ENCODE results near the gene GCGR. TPM values are rescaled to one million over a fixed set of nuclear protein-coding genes. Genes with fewer than 3 reads are reported as not detected.
"Not testable (repeated sequence)": the region's sequence is repeated elsewhere in the genome, so short reads cannot be mapped to it uniquely, and the experiment has no call there.

GCGR gene
- total and polyA plus RNA-seq, 10 of the 15 experiments (the other 5 are each of a cell fraction or from before 2014, with no cell fraction given): not detected

DNA sequence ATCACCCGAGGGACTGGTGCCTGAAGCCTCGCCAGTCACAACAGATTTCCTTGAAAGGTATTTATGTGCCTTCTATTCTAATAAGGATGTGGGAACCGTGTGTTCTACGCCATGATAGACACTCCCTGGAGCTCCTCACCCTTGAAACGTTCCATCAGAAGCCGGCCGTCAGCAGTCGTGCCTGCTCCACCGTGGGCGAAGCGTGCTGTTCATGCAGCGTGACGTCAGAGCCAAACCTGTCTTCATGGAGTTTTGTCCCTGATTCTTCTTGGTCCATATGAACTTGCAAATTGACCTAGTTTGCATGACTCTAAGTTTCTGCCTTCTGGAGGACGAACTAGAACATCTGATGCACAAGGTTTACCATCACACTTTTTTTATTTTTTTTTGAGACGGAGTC is 35.4 kb downstream of the GCGR start:
- ChIA-PET CTCF (no interaction called here), POLR2A (no interaction called here), SMC1A (ENCODE audit: uncharacterized antibody, unreplicated experiment) (interaction anchor here (0.6 kb wide), 1 partner anchor 44 kb away, joined by 3 read pairs; no protein-coding TSS in a partner anchor), RAD21 (ENCODE audit: unreplicated experiment) (no interaction called here)
- BruUV-seq (replicated peaks): no TSS peak
- Histone ChIP-seq H3K27ac (ENCODE audit: control insufficient read depth, insufficient read depth) (no peak overlapping the region), H2AFZ (ENCODE audit: control insufficient read depth, low read depth, low read length) (no peak overlapping the region), H3K36me3 (ENCODE audit: control insufficient read depth in 2 of 2, insufficient read depth in 2 of 2, low read length in 1 of 2) (peaks cover 5 to 9% of the 10 kb centered on the region in 2 experiments; a peak in 3 of 4 replicates), H3K4me3 (no peak overlapping the region), H3K27me3 (replicated peaks in 1 of 2; ENCODE audit: control insufficient read depth in 2 of 2, insufficient read depth in 2 of 2, low read length in 1 of 2) (no peaks in the 10 kb centered on the region), H3K9me3 (replicated peaks; ENCODE audit: control insufficient read depth, insufficient read depth, low read length) (no peaks in the 10 kb centered on the region), H4K20me1 (ENCODE audit: control insufficient read depth, insufficient read depth) (no peaks in the 10 kb centered on the region), H3K4me2 (ENCODE audit: control insufficient read depth, insufficient read depth) (no peak overlapping the region), H3K79me2 (ENCODE audit: control insufficient read depth, insufficient read depth, low read length) (peaks cover 2% of the 10 kb centered on the region), H3K9ac (ENCODE audit: control insufficient read depth, insufficient read depth, low read length) (no peak overlapping the region), H3K4me1 (ENCODE audit: control insufficient read depth, insufficient read depth, low read length) (peaks cover 2% of the 10 kb centered on the region)
- DNase-seq (ENCODE audit: low read depth, low spot score): no peak
- no peak for ATAC-seq
- in situ Hi-C loops (cut with MboI) (no loop called here), intact Hi-C loops (cut with micrococcal nuclease; ENCODE audit: unreplicated experiment) (no loop called here)
- FAIRE-seq: no peak
- WGBS (ENCODE audit: insufficient coverage, insufficient replicate concordance, low lambda C conversion rate, missing lambda C conversion rate): 28% methylated on average over 15 of the region's 15 CpGs
- TF ChIP-seq, protein P1, sequence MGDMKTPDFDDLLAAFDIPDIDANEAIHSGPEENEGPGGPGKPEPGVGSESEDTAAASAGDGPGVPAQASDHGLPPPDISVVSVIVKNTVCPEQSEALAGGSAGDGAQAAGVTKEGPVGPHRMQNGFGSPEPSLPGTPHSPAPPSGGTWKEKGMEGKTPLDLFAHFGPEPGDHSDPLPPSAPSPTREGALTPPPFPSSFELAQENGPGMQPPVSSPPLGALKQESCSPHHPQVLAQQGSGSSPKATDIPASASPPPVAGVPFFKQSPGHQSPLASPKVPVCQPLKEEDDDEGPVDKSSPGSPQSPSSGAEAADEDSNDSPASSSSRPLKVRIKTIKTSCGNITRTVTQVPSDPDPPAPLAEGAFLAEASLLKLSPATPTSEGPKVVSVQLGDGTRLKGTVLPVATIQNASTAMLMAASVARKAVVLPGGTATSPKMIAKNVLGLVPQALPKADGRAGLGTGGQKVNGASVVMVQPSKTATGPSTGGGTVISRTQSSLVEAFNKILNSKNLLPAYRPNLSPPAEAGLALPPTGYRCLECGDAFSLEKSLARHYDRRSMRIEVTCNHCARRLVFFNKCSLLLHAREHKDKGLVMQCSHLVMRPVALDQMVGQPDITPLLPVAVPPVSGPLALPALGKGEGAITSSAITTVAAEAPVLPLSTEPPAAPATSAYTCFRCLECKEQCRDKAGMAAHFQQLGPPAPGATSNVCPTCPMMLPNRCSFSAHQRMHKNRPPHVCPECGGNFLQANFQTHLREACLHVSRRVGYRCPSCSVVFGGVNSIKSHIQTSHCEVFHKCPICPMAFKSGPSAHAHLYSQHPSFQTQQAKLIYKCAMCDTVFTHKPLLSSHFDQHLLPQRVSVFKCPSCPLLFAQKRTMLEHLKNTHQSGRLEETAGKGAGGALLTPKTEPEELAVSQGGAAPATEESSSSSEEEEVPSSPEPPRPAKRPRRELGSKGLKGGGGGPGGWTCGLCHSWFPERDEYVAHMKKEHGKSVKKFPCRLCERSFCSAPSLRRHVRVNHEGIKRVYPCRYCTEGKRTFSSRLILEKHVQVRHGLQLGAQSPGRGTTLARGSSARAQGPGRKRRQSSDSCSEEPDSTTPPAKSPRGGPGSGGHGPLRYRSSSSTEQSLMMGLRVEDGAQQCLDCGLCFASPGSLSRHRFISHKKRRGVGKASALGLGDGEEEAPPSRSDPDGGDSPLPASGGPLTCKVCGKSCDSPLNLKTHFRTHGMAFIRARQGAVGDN (IDR thresholded peaks at IDR 0.05): no peak
- TF ChIP-seq BCL3 (IDR thresholded peaks at IDR 0.05; ENCODE audit: borderline replicate concordance, insufficient read depth, low read depth, low read length, poor library complexity, severe bottlenecking) (no peak), IRF4 (IDR thresholded peaks at IDR 0.05; ENCODE audit: low read depth, low read length) (no peak), RCOR1 (conservative IDR thresholded peaks at IDR 0.05; ENCODE audit: low read depth, low read length) (no peak), POLR2AphosphoS2 (IDR thresholded peaks at IDR 0.05; ENCODE audit: low read depth, low read length) (no peak), CEBPB (IDR thresholded peaks at IDR 0.05; ENCODE audit: borderline replicate concordance in 1 of 2, low read depth in 2 of 2, low read length in 2 of 2) (no peak)

GRCh38 chr17:81840059-81840458 is 36.1 kb downstream of the GCGR start:
- H3K4me2 ChIP-seq (ENCODE audit: control insufficient read depth, insufficient read depth); FAIRE-seq; H3K27me3 ChIP-seq (replicated peaks in 1 of 2; ENCODE audit: control insufficient read depth in 2 of 2, insufficient read depth in 2 of 2, low read length in 1 of 2); intact Hi-C loops (cut with micrococcal nuclease; ENCODE audit: unreplicated experiment); BruUV-seq (replicated peaks); CTCF ChIA-PET; H3K79me2 ChIP-seq (ENCODE audit: control insufficient read depth, insufficient read depth, low read length); in situ Hi-C loops (cut with MboI); ATAC-seq; H3K9ac ChIP-seq (ENCODE audit: control insufficient read depth, insufficient read depth, low read length); H3K4me1 ChIP-seq (ENCODE audit: control insufficient read depth, insufficient read depth, low read length); SMC1A ChIA-PET (ENCODE audit: uncharacterized antibody, unreplicated experiment); H4K20me1 ChIP-seq (ENCODE audit: control insufficient read depth, insufficient read depth); H3K27ac ChIP-seq (ENCODE audit: control insufficient read depth, insufficient read depth); RAD21 ChIA-PET (ENCODE audit: unreplicated experiment); H2AFZ ChIP-seq (ENCODE audit: control insufficient read depth, low read depth, low read length); H3K9me3 ChIP-seq (replicated peaks; ENCODE audit: control insufficient read depth, insufficient read depth, low read length); DNase-seq (ENCODE audit: low read depth, low spot score); H3K4me3 ChIP-seq; POLR2A ChIA-PET: not testable (repeated sequence)
- H3K36me3 ChIP-seq (ENCODE audit: control insufficient read depth in 2 of 2, insufficient read depth in 2 of 2, low read length in 1 of 2): peaks cover 12 to 16% of the 10 kb centered on the region in 2 experiments; a peak in 3 of 4 replicates
- 76% methylated on average over 5 of the region's 5 CpGs for WGBS (ENCODE audit: insufficient coverage, insufficient replicate concordance, low lambda C conversion rate, missing lambda C conversion rate)
